Psoas muscle (tissue), 8 donors: ENCODE results near the gene GEMIN5. TPM values are rescaled to one million over a fixed set of nuclear protein-coding genes. Genes with fewer than 3 reads are reported as not detected.

Experiments
- ATAC-seq, 4 donors: fragments of 200-7000 bp; cut with Tn5 transposase; one replicate each; pipeline ENCODE4 v1.9.1; 2020; ENCODE audit warnings: moderate library complexity in 3 of 4, mild to moderate bottlenecking in 2 of 4
- DNase-seq, 2 donors: peaks; one replicate each; pipeline ENCODE4 v3.0.0-alpha.2; 2020
- H3K27ac ChIP-seq: fragments of 200-600 bp; one replicate; pipeline ENCODE4 v1.8.0; 2022
- H3K27me3 ChIP-seq, 3 donors: fragments of 200-600 bp in 1 of 3; one replicate each; pipeline versions ENCODE4 v1.6.1 to v1.8.0; 2013 to 2022; ENCODE audit warnings: low read length in 2 of 3, mild to moderate bottlenecking in 2 of 3, moderate library complexity in 1 of 3; ENCODE audit not compliant: insufficient read depth in 3 of 3
- H3K36me3 ChIP-seq, 2 donors: fragments of 200-600 bp in 1 of 2; one replicate each; pipeline versions ENCODE4 v1.6.1 to v1.8.0; 2013 to 2022; ENCODE audit warnings: low read depth in 1 of 2, mild to moderate bottlenecking in 1 of 2, moderate library complexity in 1 of 2; ENCODE audit not compliant: insufficient read depth in 1 of 2
- H3K4me1 ChIP-seq: fragments of 200-600 bp; one replicate; pipeline ENCODE4 v1.8.0; 2022
- H3K4me3 ChIP-seq: fragments of 200-600 bp; one replicate; pipeline ENCODE4 v1.8.0; 2022; ENCODE audit warnings: mild to moderate bottlenecking
- H3K9me3 ChIP-seq: fragments of 200-600 bp; one replicate; pipeline ENCODE4 v1.8.0; 2022
- WGBS, 3 donors: extraction: QIAGEN DNeasy Blood & Tissue Kit; methylation state at CpG; one replicate each; pipeline versions ENCODE4 v1.1.6 to v1.1.7; 2013; 5-methylcytosine and 5-hydroxymethylcytosine counted together
- intact Hi-C, 2 donors: fragments of 100-400 bp; cut with DNase I; formaldehyde crosslinking; loops; one replicate each; pipeline versions ENCODE4 v1.11.0 to v1.14.2; 2022
- polyA plus RNA-seq, 3 donors: library from polyadenylated mRNA; stranded (reverse); fragments of 200-250 nt; gene quantifications; one replicate each; pipeline ENCODE4 v1.2.3, GENCODE V29; 2013
- total RNA-seq, 4 donors: library from RNA; stranded (reverse); fragmentation: NEBNext Ultra II Directional in 2 of 4; extraction: Animal tissue kit (Norgen Biotek cat#: 25700) in 2 of 4; gene quantifications; one replicate each; pipeline versions ENCODE4 v1.2.1 to v1.2.4, GENCODE V29; 2021 to 2023
- TF ChIP-seq, protein P1 (sequence below): fragments of 200-600 bp; IDR thresholded peaks from one replicate; pipeline ENCODE4 v1.8.0; 2022; ENCODE audit warnings: antibody characterized with exemption
- donor health status: healthy with polysubstance abuse.
- donor health status: DM: no; HTN: no; CAD: no; lungs with moderate emphysema.
- donor health status: Bipolar disorder and iron deficiency.
- donor health status: healthy.
- donor health status: DM: yes; HTN: yes; CAD: no.
- donor health status: DM: no; HTN: no; CAD: no.
- donor health status: DM: no; HTN: no; CAD: no.
- donor health status: DM: yes; HTN: yes; CAD: no.

GEMIN5 gene
- total and polyA plus RNA-seq, 7 donors = 6.6 to 23.1 (median 16.7) TPM

GRCh38 chr5:154841273-154841661, 96.7 kb downstream of the GEMIN5 start:
- TF ChIP-seq, protein P1, sequence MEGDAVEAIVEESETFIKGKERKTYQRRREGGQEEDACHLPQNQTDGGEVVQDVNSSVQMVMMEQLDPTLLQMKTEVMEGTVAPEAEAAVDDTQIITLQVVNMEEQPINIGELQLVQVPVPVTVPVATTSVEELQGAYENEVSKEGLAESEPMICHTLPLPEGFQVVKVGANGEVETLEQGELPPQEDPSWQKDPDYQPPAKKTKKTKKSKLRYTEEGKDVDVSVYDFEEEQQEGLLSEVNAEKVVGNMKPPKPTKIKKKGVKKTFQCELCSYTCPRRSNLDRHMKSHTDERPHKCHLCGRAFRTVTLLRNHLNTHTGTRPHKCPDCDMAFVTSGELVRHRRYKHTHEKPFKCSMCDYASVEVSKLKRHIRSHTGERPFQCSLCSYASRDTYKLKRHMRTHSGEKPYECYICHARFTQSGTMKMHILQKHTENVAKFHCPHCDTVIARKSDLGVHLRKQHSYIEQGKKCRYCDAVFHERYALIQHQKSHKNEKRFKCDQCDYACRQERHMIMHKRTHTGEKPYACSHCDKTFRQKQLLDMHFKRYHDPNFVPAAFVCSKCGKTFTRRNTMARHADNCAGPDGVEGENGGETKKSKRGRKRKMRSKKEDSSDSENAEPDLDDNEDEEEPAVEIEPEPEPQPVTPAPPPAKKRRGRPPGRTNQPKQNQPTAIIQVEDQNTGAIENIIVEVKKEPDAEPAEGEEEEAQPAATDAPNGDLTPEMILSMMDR = no peak
- DNase-seq (no peak), ATAC-seq (no peak)
- Histone ChIP-seq H3K27me3 (no peaks in the 10 kb centered on the region), H3K27ac (no peak overlapping the region), H3K4me3 (no peak overlapping the region), H3K4me1 (no peaks in the 10 kb centered on the region), H3K9me3 (no peaks in the 10 kb centered on the region), H3K36me3 (peaks cover 0 to 9% of the 10 kb centered on the region in 2 donors)
- intact Hi-C loops = no loop called here

GRCh38 chr5:154840435-154841272, 97.4 kb downstream of the GEMIN5 start:
- Histone ChIP-seq H3K27me3 (no peaks in the 10 kb centered on the region), H3K4me3 (no peak overlapping the region), H3K27ac (no peak overlapping the region), H3K9me3 (no peaks in the 10 kb centered on the region), H3K4me1 (no peaks in the 10 kb centered on the region), H3K36me3 (peaks cover 0 to 9% of the 10 kb centered on the region in 2 donors)
- DNase-seq = no peak
- 79 to 84% (median 81%) methylated on average over 6 of the region's 6 CpGs for WGBS, 3 donors
- TF ChIP-seq, protein P1 = no peak
- ATAC-seq = no peak
- intact Hi-C loops = no loop called here

Other genes with a start within 250 kb of the GEMIN5 start
- 100 to 1,000 TPM; 105 to 173 (median 162) TPM for gene LARP1, start 182.8 kb downstream of the GEMIN5 start, total RNA-seq
- gene LARP1, start 182.8 kb downstream of the GEMIN5 start, polyA plus RNA-seq = 100 to 1,000 TPM in 1 of 3 donors, 10 to 100 TPM in 2; 34.1 to 108 (median 48.4) TPM
- 10 to 100 TPM in 1 of 4 donors, 1 to 10 TPM in 3; 1.5 to 11.0 (median 2.5) TPM for gene FAXDC2, start 87.6 kb downstream of the GEMIN5 start, total RNA-seq
- 1 to 10 TPM; 2.8 to 4.6 (median 4.4) TPM for gene FAXDC2, start 87.6 kb downstream of the GEMIN5 start, polyA plus RNA-seq
- gene CNOT8, start 79.6 kb downstream of the GEMIN5 start, total RNA-seq = 10 to 100 TPM; 14.2 to 17.2 (median 16.2) TPM
- 10 to 100 TPM; 14.3 to 33.9 (median 22.7) TPM for gene CNOT8, start 79.6 kb downstream of the GEMIN5 start, polyA plus RNA-seq
- 10 to 100 TPM; 28.4 to 53.0 (median 38.1) TPM for gene MRPL22, start 2.9 kb upstream of the GEMIN5 start, total RNA-seq
- 10 to 100 TPM; 46.7 to 83.6 (median 56.0) TPM for gene MRPL22, start 2.9 kb upstream of the GEMIN5 start, polyA plus RNA-seq
- under 1 TPM in 3 of 4 donors, not detected in 1; 0.05 to 0.54 (median 0.09) TPM for gene KIF4B, start 75.5 kb upstream of the GEMIN5 start, total RNA-seq
- under 1 TPM in 2 of 3 donors, not detected in 1; 0.01 to 0.03 TPM for gene KIF4B, start 75.5 kb upstream of the GEMIN5 start, polyA plus RNA-seq